K562 (cell line): ENCODE data around the gene DTNBP1. TPM values are rescaled to one million over a fixed set of nuclear protein-coding genes. Genes with fewer than 3 reads are reported as not detected.

Source experiments
- ATAC-seq: fragments of 200-7000 bp; cut with Tn5 transposase; 3 replicates; pipeline ENCODE4 v1.9.1; 2020; ENCODE audit warnings: moderate library complexity
- BruUV-seq: library from RNA; stranded (reverse); fragments of 400-500 nt; replicated peaks from 2 replicates; lab custom pipeline; 2021; lab: Mats Ljungman, UMichigan
- CTCF ChIA-PET: fragments of 300-600 bp; formaldehyde crosslinking; extraction: SDS; loops from one replicate; lab custom pipeline; 2021; ENCODE audit warnings: low intra/inter-chr PET ratio; lab: Yijun Ruan, JAX
- POLR2A ChIA-PET: fragments of 300-600, 350-650 bp; sonication (Branson Sonifier 250); formaldehyde crosslinking; extraction: SDS; loops from one replicate; lab custom pipeline; 2021; ENCODE audit warnings: antibody characterized with exemption, inconsistent platforms; lab: Yijun Ruan, JAX
- DNase-seq, 4 experiments: peaks; one replicate each; pipeline versions ENCODE4 v3.0.0 to v3.0.0-alpha.2; 2011 to 2018; ENCODE audit warnings: low spot score in 3 of 4, mixed read lengths in 3 of 4; ENCODE audit errors: extremely low read depth in 1 of 4
- FAIRE-seq: peaks from 2 replicates; lab custom pipeline; 2011; peaks lifted over from hg19 to GRCh38; lab: Jason Lieb, UNC
- H2AFZ ChIP-seq: 2 replicates; pipeline ENCODE4 v1.6.0; 2011; ENCODE audit warnings: low read depth, low read length, control low read depth, inconsistent platforms
- H3K27ac ChIP-seq: fragments of 200-600 bp; 3 replicates; pipeline ENCODE4 v1.8.0; 2011; ENCODE audit warnings: low read depth, mild to moderate bottlenecking, control low read depth, inconsistent platforms, low read length, moderate library complexity, mixed read lengths; ENCODE audit errors: extremely low read depth
- H3K27me3 ChIP-seq, 2 experiments: fragments of 300-600 bp in 1 of 2; 2 replicates in 1 of 2; 3 replicates in 1 of 2; pipeline versions ENCODE4 v1.6.0 to v1.8.0; 2011; ENCODE audit warnings: inconsistent platforms in 2 of 2, low read length in 2 of 2, mild to moderate bottlenecking in 1 of 2, mixed read lengths in 1 of 2, moderate library complexity in 1 of 2; ENCODE audit not compliant: control insufficient read depth in 2 of 2, insufficient read depth in 2 of 2
- H3K36me3 ChIP-seq: fragments of 300-600 bp; 3 replicates; pipeline ENCODE4 v1.8.0; 2011; ENCODE audit warnings: mild to moderate bottlenecking, low read length, inconsistent platforms; ENCODE audit not compliant: control insufficient read depth, insufficient read depth
- H3K4me1 ChIP-seq, 2 experiments: fragments of 200-600 bp in 1 of 2; replicated peaks in 1 of 2; 2 replicates in 1 of 2; 3 replicates in 1 of 2; pipeline versions ENCODE4 v1.5.1 to v1.8.0; 2011; ENCODE audit warnings: inconsistent platforms in 2 of 2, low read length in 2 of 2, mild to moderate bottlenecking in 1 of 2, mixed read lengths in 1 of 2, moderate library complexity in 1 of 2; ENCODE audit not compliant: control insufficient read depth in 2 of 2, insufficient read depth in 2 of 2
- H3K4me2 ChIP-seq: 2 replicates; pipeline ENCODE4 v1.6.1; 2011; ENCODE audit warnings: low read length, control low read depth, inconsistent platforms, mixed read lengths; ENCODE audit not compliant: insufficient read depth
- H3K4me3 ChIP-seq: fragments of 200-600 bp; sonication (generic), shearing (Covaris generic); 2 replicates; pipeline ENCODE4 v1.5.1; 2016; ENCODE audit warnings: control low read depth, inconsistent platforms
- H3K79me2 ChIP-seq: fragments of 200-600 bp; 3 replicates; pipeline ENCODE4 v1.8.0; 2011; ENCODE audit warnings: low read length, inconsistent platforms; ENCODE audit not compliant: control insufficient read depth, insufficient read depth
- H3K9ac ChIP-seq, 2 experiments: 2 replicates each; pipeline versions ENCODE4 v1.6.0 to v1.6.1; 2011; ENCODE audit warnings: low read depth in 2 of 2, low read length in 2 of 2, control low read depth in 1 of 2, inconsistent platforms in 1 of 2, mild to moderate bottlenecking in 1 of 2, mixed read lengths in 1 of 2; ENCODE audit not compliant: insufficient read depth in 1 of 2
- H3K9me1 ChIP-seq: one replicate; pipeline ENCODE4 v1.6.0; 2011; ENCODE audit warnings: inconsistent platforms, mild to moderate bottlenecking, low read length, moderate library complexity; ENCODE audit not compliant: control insufficient read depth, insufficient read depth
- H3K9me3 ChIP-seq: replicated peaks from 2 replicates; pipeline ENCODE4 v1.5.1; 2011; ENCODE audit warnings: low read depth, low read length, inconsistent platforms; ENCODE audit not compliant: control insufficient read depth, insufficient read depth
- H4K20me1 ChIP-seq: replicated peaks from 2 replicates; pipeline ENCODE4 v1.6.1; 2011; ENCODE audit warnings: low read length, inconsistent platforms, mixed read lengths; ENCODE audit not compliant: control insufficient read depth, insufficient read depth
- FOXM1 ChIP-seq, 2 experiments: fragments of 450-650 bp in 1 of 2; sonication (generic) in 1 of 2; formaldehyde crosslinking in 1 of 2; IDR thresholded peaks; 2 replicates each; pipeline versions ENCODE4 v1.6.1 to v1.9.0; 2017 to 2022; ENCODE audit warnings: low read depth in 2 of 2, mild to moderate bottlenecking in 2 of 2, missing genetic modification reagents in 1 of 2, moderate library complexity in 1 of 2
- HDAC1 ChIP-seq, 2 experiments: fragments of 450-650 bp; IDR thresholded peaks; 2 replicates each; pipeline ENCODE4 v1.6.1; 2016 to 2017; ENCODE audit warnings: inconsistent platforms in 1 of 2, mild to moderate bottlenecking in 1 of 2, moderate library complexity in 1 of 2
- IRF1 ChIP-seq: sonication (generic); formaldehyde crosslinking; IDR thresholded peaks from 2 replicates; pipeline ENCODE4 v1.8.0; 2022; ENCODE audit warnings: missing genetic modification reagents, mild to moderate bottlenecking, borderline replicate concordance
- POLR2A ChIP-seq: fragments of 450-650 bp; conservative IDR thresholded peaks from 2 replicates; pipeline ENCODE4 v1.6.1; 2016
- RFX7 ChIP-seq: fragments of 250-450 bp; sonication (Bioruptor Pico); IDR thresholded peaks from 2 replicates; pipeline ENCODE4 v1.5.1; 2021; ENCODE audit warnings: mild to moderate bottlenecking
- ZBTB26 ChIP-seq: fragments of 450-650 bp; formaldehyde crosslinking; IDR thresholded peaks from 2 replicates; pipeline ENCODE4 v1.4.0; 2022; ENCODE audit warnings: missing genetic modification characterization
- ZHX1 ChIP-seq: fragments of 150-350 bp; conservative IDR thresholded peaks from 2 replicates; pipeline ENCODE4 v1.6.1; 2014; ENCODE audit warnings: low read length
- ZNF695 ChIP-seq: fragments of 450-650 bp; formaldehyde crosslinking; IDR thresholded peaks from 2 replicates; pipeline ENCODE4 v1.4.0; 2020; ENCODE audit warnings: mild to moderate bottlenecking, moderate library complexity
- WGBS: fragments of 100-300 bp; shearing (Covaris generic); methylation state at CpG from one replicate; pipeline ENCODE4 v1.1.6; 2016; ENCODE audit warnings: low coverage, mixed read lengths; ENCODE audit not compliant: insufficient coverage; ENCODE audit errors: missing lambda C conversion rate; 5-methylcytosine and 5-hydroxymethylcytosine counted together
- in situ Hi-C: fragments of 300-500 bp; cut with MboI; formaldehyde crosslinking; loops from 4 replicates; pipeline ENCODE4 v1.15.0; 2018; ENCODE audit warnings: inconsistent platforms, mixed read lengths
- intact Hi-C: fragments of 100-400 bp; cut with micrococcal nuclease; formaldehyde crosslinking; loops from 2 replicates; pipeline ENCODE4 v1.14.2; 2022
- polyA plus RNA-seq, 8 experiments: library from polyadenylated mRNA; depleted of rRNA in 4 of 8; stranded (reverse) in 5 of 8; unstranded in 3 of 8; fragments of >200 nt; fragmentation: Nextera tagmentation in 2 of 8; fragmentation: Illumina TruSeq in 1 of 8; extraction: Ambion mirVana in 2 of 8; extraction: Trizol in 1 of 8; gene quantifications; 2 replicates each; pipeline versions ENCODE4 v1.2.1 to v1.2.3, GENCODE V29; 2011 to 2014; ENCODE audit warnings: inconsistent platforms in 1 of 8, missing spikeins in 1 of 8
- total RNA-seq, 7 experiments: library from RNA; depleted of rRNA in 6 of 7; stranded (reverse); fragments of >200 nt in 6 of 7; fragmentation: Illumina TruSeq in 2 of 7; extraction: Trizol in 2 of 7; gene quantifications; 2 replicates each; pipeline versions ENCODE4 v1.2.1 to v1.2.3, GENCODE V29; 2011 to 2021; ENCODE audit warnings: low replicate concordance in 1 of 7
- TF ChIP-seq, protein P1 (sequence below): sonication (generic); formaldehyde crosslinking; IDR thresholded peaks from 2 replicates; pipeline ENCODE4 v1.5.0; 2020; ENCODE audit warnings: missing genetic modification reagents
- TF ChIP-seq, protein P2 (sequence below): sonication (generic); formaldehyde crosslinking; IDR thresholded peaks from 2 replicates; pipeline ENCODE4 v1.9.0; 2022; ENCODE audit warnings: mild to moderate bottlenecking, missing genetic modification reagents

The DTNBP1 gene
- total and polyA plus RNA-seq, 9 of the 15 experiments (the other 6 are each of a cell fraction or from before 2014, with no cell fraction given), result 16.7 to 54.5 (median 21.4) TPM

DNA sequence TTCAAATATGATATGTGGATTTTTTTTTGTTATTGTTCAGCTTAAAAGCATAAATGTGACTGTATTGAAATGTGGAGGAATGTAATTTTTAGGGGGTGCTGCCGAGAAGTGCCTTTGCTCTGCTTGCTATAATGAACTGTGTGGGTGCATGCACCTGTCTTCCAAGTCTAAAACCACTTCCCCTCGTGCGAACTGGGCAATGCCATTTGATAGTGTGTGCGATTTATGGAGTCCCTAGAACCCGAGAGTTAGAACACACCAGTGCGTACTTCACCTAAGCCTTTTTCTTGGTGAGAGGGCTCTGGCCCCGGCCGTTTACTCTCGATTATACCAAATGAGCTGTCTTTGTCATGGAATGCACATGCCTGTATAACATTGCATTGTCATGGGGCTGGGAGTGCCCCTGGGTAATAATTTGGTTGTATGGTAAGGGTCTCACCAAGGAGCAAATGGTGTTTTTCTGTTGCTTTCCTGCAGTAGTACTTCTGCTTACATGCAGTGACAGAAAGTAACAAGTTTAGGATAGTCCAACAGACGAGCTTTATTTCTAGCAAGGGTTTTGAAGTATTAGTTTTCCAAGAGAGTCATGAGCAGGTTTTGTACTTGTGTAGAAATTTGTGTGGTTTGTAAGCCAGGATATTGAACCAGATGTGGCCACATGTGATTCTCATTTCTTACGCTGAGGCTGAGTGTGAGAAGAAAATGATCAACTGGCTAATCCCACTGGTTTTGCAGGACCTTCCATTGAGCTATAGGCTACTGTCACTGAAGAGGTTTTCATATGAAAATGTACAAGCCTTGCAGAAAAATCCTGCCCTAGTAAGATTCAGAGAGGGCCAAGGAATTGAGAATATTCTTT lies 172.4 kb downstream of the DTNBP1 start:
- H3K27me3 ChIP-seq, result no peaks in the 10 kb centered on the region
- H3K9me3 ChIP-seq, result no peaks in the 10 kb centered on the region
- in situ Hi-C loops (no loop called here), intact Hi-C loops (loop anchor here (1.0 kb wide), 2 partner anchors 131 to 1279 kb away; no protein-coding TSS in a partner anchor)
- H4K20me1 ChIP-seq, result peaks cover 6% of the 10 kb centered on the region; the same call in 1 of the 2 replicates
- DNase-seq, result no peak
- FAIRE-seq, result peak; percentile 42
- no TSS peak for BruUV-seq
- H2AFZ ChIP-seq, result no peak overlapping the region
- ATAC-seq, result no peak
- peaks cover 5% of the 10 kb centered on the region for H3K9me1 ChIP-seq
- H3K4me1 ChIP-seq, result peaks cover 2 to 5% of the 10 kb centered on the region in 2 experiments; a peak in 3 of 5 replicates
- ChIA-PET POLR2A (interaction anchor here (0.8 kb wide), 1 partner anchor 1329 kb away, joined by 3 read pairs; no protein-coding TSS in a partner anchor), CTCF (interaction anchor here (0.7 to 1.6 kb wide), 3 partner anchors 133 to 1361 kb away, joined by 3 to 8 read pairs (median 4); no protein-coding TSS in a partner anchor)
- H3K79me2 ChIP-seq, result 0 out of 3 replicates have a peak, but pooled peaks cover 8% of the 10 kb centered on the region
- H3K36me3 ChIP-seq, result peaks cover 60% of the 10 kb centered on the region; the same call in 2 of the 3 replicates
- H3K4me3 ChIP-seq, result no peak overlapping the region
- H3K9ac ChIP-seq, result no peak overlapping the region
- WGBS, result 79% methylated on average over 11 of the region's 11 CpGs
- H3K4me2 ChIP-seq, result no peak overlapping the region
- H3K27ac ChIP-seq, result no peak overlapping the region
- TF ChIP-seq IRF1 (CRISPR knock-in tag), result no peak
- TF ChIP-seq RFX7 (CRISPR knock-in tag), result no peak
- TF ChIP-seq FOXM1 (IDR thresholded peaks at IDR 0.05; ENCODE audit: low read depth), result no peak
- no peak for TF ChIP-seq FOXM1 (CRISPR knock-in tag; IDR thresholded peaks at IDR 0.05; ENCODE audit: low read depth)
- TF ChIP-seq ZBTB26 (CRISPR knock-in tag), result no peak
- no peak for TF ChIP-seq POLR2A
- TF ChIP-seq ZNF695 (CRISPR knock-in tag), result no peak
- TF ChIP-seq ZHX1, result no peak
- TF ChIP-seq, protein P1, sequence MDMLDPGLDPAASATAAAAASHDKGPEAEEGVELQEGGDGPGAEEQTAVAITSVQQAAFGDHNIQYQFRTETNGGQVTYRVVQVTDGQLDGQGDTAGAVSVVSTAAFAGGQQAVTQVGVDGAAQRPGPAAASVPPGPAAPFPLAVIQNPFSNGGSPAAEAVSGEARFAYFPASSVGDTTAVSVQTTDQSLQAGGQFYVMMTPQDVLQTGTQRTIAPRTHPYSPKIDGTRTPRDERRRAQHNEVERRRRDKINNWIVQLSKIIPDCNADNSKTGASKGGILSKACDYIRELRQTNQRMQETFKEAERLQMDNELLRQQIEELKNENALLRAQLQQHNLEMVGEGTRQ, result no peak
- TF ChIP-seq, protein P2, sequence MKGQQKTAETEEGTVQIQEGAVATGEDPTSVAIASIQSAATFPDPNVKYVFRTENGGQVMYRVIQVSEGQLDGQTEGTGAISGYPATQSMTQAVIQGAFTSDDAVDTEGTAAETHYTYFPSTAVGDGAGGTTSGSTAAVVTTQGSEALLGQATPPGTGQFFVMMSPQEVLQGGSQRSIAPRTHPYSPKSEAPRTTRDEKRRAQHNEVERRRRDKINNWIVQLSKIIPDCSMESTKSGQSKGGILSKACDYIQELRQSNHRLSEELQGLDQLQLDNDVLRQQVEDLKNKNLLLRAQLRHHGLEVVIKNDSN (CRISPR knock-in tag), result no peak
- TF ChIP-seq HDAC1 (IDR thresholded peaks at IDR 0.05), result no peak
